ENCODE measurements around the gene GAB4.

DNA sequence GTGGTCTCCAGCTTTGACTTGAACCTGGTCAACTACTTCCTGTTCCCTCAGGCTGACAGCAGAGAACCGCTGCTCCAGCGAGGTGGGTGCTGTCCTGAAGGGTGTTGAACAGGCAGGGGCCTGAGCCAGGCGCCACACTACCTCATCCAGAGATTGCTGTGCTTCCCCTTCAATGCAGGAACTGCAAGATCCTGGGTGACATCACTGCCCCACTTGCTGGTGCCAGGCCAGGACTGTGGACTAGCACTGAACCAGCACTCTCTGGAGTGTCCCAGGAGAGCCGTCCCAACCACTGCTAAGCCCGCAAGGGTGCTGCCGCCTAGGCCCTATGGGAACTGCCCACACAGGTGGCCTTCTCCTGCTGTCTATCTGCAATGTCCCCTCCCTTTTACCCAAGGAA lies 51.7 kb downstream of the GAB4 start:
- TF ChIP-seq, protein P1, sequence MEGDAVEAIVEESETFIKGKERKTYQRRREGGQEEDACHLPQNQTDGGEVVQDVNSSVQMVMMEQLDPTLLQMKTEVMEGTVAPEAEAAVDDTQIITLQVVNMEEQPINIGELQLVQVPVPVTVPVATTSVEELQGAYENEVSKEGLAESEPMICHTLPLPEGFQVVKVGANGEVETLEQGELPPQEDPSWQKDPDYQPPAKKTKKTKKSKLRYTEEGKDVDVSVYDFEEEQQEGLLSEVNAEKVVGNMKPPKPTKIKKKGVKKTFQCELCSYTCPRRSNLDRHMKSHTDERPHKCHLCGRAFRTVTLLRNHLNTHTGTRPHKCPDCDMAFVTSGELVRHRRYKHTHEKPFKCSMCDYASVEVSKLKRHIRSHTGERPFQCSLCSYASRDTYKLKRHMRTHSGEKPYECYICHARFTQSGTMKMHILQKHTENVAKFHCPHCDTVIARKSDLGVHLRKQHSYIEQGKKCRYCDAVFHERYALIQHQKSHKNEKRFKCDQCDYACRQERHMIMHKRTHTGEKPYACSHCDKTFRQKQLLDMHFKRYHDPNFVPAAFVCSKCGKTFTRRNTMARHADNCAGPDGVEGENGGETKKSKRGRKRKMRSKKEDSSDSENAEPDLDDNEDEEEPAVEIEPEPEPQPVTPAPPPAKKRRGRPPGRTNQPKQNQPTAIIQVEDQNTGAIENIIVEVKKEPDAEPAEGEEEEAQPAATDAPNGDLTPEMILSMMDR (IDR thresholded peaks at IDR 0.05) = no peak
- TF ChIP-seq EP300 (IDR thresholded peaks at IDR 0.05; ENCODE audit: low read depth) (no peak), POLR2AphosphoS5 (IDR thresholded peaks at IDR 0.05) (no peak)

Data from transverse colon (tissue), 4 donors.